Esophagus squamous epithelium (tissue), 4 donors: ENCODE data around the gene TBCD.

ENCODE experiments used
- CTCF ChIP-seq, 6 experiments: fragments of 450-650 bp in 4 of 6; fragments of 200-600 bp in 2 of 6; sonication (generic) in 2 of 6; IDR thresholded peaks; one replicate each; pipeline ENCODE4 v1.5.1; 2016 to 2019; ENCODE audit warnings: antibody characterized with exemption in 6 of 6, mild to moderate bottlenecking in 4 of 6, moderate library complexity in 4 of 6
- POLR2A ChIP-seq, 4 donors: fragments of 450-650 bp; IDR thresholded peaks; one replicate each; pipeline ENCODE4 v1.6.1; 2017; ENCODE audit warnings: antibody characterized with exemption in 4 of 4, mild to moderate bottlenecking in 4 of 4, moderate library complexity in 3 of 4

DNA sequence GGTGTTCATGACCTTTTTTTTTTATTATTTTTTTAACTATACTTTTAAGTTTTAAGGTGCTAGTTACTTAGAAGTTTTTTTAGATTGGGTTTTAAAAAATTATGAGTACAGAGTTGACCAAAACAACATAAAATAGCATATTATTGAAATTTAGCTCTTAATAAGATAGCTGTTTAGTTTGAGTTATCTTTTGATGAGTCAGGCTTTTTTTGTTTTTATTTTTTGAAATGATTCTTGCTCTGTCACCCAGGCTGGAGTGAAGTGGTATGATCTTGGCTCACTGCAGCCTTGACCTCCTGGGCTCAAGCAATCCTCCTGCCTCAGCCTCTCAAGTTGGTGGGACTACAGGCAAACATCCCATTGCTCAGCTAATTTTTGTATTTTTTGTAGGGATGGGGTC lies 74.3 kb downstream of the TBCD start:
- TF ChIP-seq CTCF (IDR thresholded peaks at IDR 0.05) (no peak), POLR2A (IDR thresholded peaks at IDR 0.05) (no peak)
